Gastrocnemius medialis (tissue), 4 donors: ENCODE results near the gene COMMD7.

ENCODE experiments used
- CTCF ChIP-seq, 5 experiments: fragments of 450-650 bp in 3 of 5; fragments of 200-600 bp in 2 of 5; sonication (generic) in 2 of 5; IDR thresholded peaks in 4 of 5; conservative IDR thresholded peaks in 1 of 5; 1 replicate in 4 of 5; 2 replicates in 1 of 5; pipeline ENCODE4 v1.5.1; 2016 to 2019; ENCODE audit warnings: antibody characterized with exemption in 5 of 5, mild to moderate bottlenecking in 3 of 5, moderate library complexity in 3 of 5
- POLR2A ChIP-seq, 2 donors: fragments of 450-650 bp; IDR thresholded peaks; one replicate each; pipeline ENCODE4 v1.6.1; 2017; ENCODE audit warnings: antibody characterized with exemption in 2 of 2, mild to moderate bottlenecking in 2 of 2, moderate library complexity in 2 of 2

DNA sequence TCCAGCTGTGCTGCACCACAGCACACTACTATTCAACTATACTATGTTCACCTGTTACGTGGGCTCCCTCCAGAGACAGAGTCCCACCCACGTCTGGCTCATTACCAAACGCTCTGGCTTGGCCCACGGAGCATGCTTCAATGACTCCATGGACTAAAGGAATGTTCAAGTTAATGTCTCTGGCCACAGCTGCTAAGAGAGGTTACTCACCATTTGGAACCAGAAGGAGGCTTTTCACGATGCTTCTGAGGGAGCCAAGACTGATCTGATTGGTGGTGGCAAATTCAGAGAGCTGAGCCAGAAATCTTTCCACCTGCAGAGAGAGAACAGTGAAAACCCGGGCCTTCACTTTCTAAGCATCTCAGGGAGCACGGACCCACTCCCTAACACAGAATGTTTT is 15.6 kb downstream of the COMMD7 start:
- no peak for TF ChIP-seq CTCF (IDR thresholded peaks at IDR 0.05 in 4 of 5, conservative IDR thresholded peaks at IDR 0.05 in 1 of 5)
- TF ChIP-seq POLR2A (IDR thresholded peaks at IDR 0.05) = no peak
